ENCODE results near the gene RIOK2. TPM values are rescaled to one million over a fixed set of nuclear protein-coding genes. Genes with fewer than 3 reads are reported as not detected.
"Not testable (repeated sequence)": the region's sequence is repeated elsewhere in the genome, so short reads cannot be mapped to it uniquely, and the experiment has no call there.

Gene RIOK2
- total RNA-seq, 1 donor from 2014 or later = 3.7 TPM

DNA sequence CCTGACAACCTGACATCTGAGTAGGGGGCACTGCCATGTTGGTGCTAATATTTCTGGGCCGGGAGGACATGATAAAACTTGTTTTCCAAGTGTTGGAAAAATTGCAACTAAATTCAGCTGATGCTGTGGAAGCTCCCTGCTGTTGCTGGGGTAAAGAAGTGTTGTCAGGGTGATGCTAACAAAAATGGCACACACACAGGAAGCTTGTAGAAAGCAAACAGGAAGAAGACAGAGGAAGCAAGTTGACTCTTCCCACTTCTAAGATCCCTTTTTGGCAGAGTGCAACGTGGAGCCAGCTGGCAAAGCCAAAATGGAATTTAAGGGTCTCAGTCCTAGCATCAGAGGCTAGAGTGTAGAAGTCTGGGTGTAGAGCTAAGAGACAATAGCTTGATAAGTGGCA, 11.3 kb upstream of the RIOK2 start:
- H3K4me3 ChIP-seq = no peak overlapping the region
- no peaks in the 10 kb centered on the region for H3K9me3 ChIP-seq
- H3K27me3 ChIP-seq = no peaks in the 10 kb centered on the region
- no peak for DNase-seq (ENCODE audit: low spot score in 2 of 2)
- no peaks in the 10 kb centered on the region for H3K36me3 ChIP-seq
- TF ChIP-seq, protein P1, sequence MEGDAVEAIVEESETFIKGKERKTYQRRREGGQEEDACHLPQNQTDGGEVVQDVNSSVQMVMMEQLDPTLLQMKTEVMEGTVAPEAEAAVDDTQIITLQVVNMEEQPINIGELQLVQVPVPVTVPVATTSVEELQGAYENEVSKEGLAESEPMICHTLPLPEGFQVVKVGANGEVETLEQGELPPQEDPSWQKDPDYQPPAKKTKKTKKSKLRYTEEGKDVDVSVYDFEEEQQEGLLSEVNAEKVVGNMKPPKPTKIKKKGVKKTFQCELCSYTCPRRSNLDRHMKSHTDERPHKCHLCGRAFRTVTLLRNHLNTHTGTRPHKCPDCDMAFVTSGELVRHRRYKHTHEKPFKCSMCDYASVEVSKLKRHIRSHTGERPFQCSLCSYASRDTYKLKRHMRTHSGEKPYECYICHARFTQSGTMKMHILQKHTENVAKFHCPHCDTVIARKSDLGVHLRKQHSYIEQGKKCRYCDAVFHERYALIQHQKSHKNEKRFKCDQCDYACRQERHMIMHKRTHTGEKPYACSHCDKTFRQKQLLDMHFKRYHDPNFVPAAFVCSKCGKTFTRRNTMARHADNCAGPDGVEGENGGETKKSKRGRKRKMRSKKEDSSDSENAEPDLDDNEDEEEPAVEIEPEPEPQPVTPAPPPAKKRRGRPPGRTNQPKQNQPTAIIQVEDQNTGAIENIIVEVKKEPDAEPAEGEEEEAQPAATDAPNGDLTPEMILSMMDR (IDR thresholded peaks at IDR 0.05) = no peak
- intact Hi-C loops (cut with DNase I) = no loop called here
- no peak overlapping the region for H3K27ac ChIP-seq
- no peaks in the 10 kb centered on the region for H3K4me1 ChIP-seq

DNA sequence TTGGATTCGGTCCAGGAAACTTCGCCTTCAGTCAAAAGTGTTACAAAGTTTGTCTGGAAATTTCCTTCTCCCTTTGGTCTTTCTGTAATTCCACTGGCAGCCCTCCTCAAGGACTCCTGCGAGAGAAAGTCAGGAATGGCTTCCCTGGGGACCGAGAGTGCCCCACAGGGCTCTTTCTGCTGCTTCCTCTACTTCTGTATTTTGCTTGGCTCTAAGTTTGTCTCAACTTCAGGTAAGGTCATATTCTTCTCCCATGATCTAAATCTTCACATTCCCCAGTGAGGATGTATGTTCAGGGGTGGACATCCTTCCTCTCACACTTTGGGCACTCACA, 10.3 kb upstream of the RIOK2 start:
- no peak overlapping the region for H3K27ac ChIP-seq
- intact Hi-C loops (cut with DNase I) = no loop called here
- DNase-seq (ENCODE audit: low spot score in 2 of 2) = no peak
- H3K36me3 ChIP-seq = no peaks in the 10 kb centered on the region
- H3K9me3 ChIP-seq = no peaks in the 10 kb centered on the region
- H3K4me1 ChIP-seq = no peaks in the 10 kb centered on the region
- TF ChIP-seq, protein P1 (IDR thresholded peaks at IDR 0.05) = no peak
- H3K27me3 ChIP-seq = no peaks in the 10 kb centered on the region
- H3K4me3 ChIP-seq = no peak overlapping the region

DNA sequence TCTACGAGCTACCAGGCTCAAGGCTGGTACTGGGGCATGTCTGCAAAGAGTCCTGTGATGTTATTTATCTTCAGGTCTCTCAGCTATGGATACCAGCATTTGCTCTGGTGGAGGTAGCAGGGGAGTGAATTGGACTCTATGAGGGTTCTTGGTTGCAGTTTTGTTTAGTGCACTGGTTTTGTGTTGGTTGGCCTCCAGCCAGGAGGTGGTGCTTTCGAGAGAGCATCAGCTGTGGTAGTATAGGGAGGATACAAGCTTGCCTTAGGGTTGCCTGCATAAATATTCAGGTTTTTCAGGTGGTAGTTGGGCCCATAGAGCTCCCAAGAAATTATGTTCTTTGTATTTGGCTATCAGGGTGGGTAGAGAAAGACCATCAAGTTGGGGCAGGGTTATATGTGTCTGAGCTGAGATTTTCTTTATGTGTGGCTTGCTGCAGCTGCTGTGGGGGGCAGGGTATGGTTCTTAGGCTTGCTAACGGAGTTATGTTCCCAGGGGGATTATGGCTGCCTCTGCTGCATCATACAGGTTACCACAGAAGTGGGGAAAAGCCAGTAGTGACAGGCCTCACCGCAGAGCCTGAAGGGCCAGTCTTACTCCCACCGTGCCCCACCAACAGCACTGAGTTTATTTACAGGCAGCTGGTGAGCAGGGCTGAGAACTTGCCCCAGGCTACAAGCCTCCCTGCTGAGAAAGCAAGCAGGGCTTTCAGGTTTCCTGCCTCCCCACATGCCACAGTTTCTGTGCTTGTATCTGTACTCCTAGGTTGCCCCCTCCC, 9.7 kb upstream of the RIOK2 start:
- TF ChIP-seq, protein P1 (IDR thresholded peaks at IDR 0.05) = no peak
- Histone ChIP-seq H3K4me1 (no peaks in the 10 kb centered on the region), H3K27me3 (no peaks in the 10 kb centered on the region), H3K4me3 (no peak overlapping the region), H3K36me3 (no peaks in the 10 kb centered on the region), H3K27ac (no peak overlapping the region), H3K9me3 (no peaks in the 10 kb centered on the region)
- intact Hi-C loops (cut with DNase I) = no loop called here
- DNase-seq (ENCODE audit: low spot score in 2 of 2) = no peak

DNA sequence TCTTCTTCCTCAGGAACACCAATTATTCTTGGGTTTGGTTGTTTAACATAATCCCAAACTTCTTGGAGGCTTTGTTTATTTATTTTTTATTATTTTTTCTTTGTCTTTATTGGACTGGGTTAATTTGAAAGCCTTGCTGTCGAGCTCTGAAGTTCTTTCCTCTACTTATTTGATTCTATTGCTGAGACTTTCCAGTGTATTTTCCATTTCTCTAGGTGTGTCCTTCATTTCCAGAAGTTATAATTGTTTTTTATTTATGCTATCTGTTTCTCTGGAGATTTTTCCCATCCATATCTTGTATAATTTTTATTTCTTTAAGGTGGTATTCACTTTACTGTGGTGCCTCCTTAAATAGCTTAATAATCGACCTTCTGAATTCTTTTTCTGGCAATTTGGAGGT, 8.8 kb upstream of the RIOK2 start:
- Histone ChIP-seq H3K27me3 (no peaks in the 10 kb centered on the region), H3K36me3 (no peaks in the 10 kb centered on the region), H3K4me3 (no peak overlapping the region), H3K9me3 (no peaks in the 10 kb centered on the region), H3K27ac (no peak overlapping the region), H3K4me1 (no peaks in the 10 kb centered on the region)
- intact Hi-C loops (cut with DNase I) = no loop called here
- TF ChIP-seq, protein P1 (IDR thresholded peaks at IDR 0.05) = no peak
- no peak for DNase-seq (ENCODE audit: low spot score in 2 of 2)

DNA sequence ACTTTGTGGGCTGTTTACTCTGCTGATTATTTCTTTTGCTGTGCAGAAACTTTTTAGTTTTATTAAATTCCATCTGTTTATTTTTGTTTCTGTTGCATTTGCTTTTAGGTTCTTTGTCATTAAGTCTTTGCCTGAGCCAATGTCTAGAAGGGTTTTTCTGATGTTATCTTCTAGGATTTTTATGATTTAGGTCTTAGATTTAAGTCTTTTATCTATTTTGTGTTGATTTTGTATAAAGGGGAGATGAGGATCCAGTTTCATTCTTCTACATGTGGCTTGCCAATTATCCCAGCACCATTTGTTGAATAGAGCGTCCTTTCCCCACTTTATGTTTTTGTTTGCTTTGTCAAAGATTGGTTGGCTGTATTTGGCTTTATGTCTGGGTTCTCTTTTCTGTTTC, 6.5 kb upstream of the RIOK2 start:
- not testable (repeated sequence) for H3K27ac ChIP-seq; DNase-seq (ENCODE audit: low spot score in 2 of 2); H3K36me3 ChIP-seq; H3K9me3 ChIP-seq; H3K27me3 ChIP-seq; H3K4me3 ChIP-seq; H3K4me1 ChIP-seq
- intact Hi-C loops (cut with DNase I) = loop anchor here (10.0 kb wide), 1 partner anchor 1635 kb away; the partner anchor contains the start of genes ARSK and SKIC3

DNA sequence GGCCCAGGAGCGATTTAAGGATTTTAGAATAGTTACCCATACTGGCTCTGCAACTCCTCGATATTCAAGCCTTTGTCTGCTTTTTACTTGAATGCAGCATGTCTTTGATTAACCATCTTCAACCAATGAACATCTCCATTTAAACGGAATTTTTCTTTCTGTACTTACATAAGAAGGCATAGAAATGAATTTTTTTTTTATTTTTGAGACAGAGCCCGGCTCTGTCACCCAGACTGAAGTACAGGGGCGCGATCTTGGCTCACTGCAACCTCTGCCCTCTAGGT, 825 bp upstream of the RIOK2 start:
- TF ChIP-seq, protein P1 (IDR thresholded peaks at IDR 0.05) = no peak
- Histone ChIP-seq H3K27me3 (no peaks in the 10 kb centered on the region), H3K27ac (peak overlapping the region; percentile 73 to 93), H3K4me1 (peaks cover 0 to 14% of the 10 kb centered on the region in 2 donors), H3K4me3 (peak overlapping the region; percentile 69 to 79), H3K36me3 (peaks cover 0 to 5% of the 10 kb centered on the region in 2 donors), H3K9me3 (no peaks in the 10 kb centered on the region)
- DNase-seq (ENCODE audit: low spot score in 2 of 2) = no peak
- intact Hi-C loops (cut with DNase I) = loop anchor here (1.0 to 10.0 kb wide), 5 partner anchors 249 to 1743 kb away; partner anchors contain the start of genes ARSK, CAST, CHD1 and RGMB
